Measurements from ENCODE around the gene EXOC1L. TPM values are rescaled to one million over a fixed set of nuclear protein-coding genes. Genes with fewer than 3 reads are reported as not detected.

Gene EXOC1L
- total RNA-seq, 1 experiment from 2014 or later, result not detected

DNA sequence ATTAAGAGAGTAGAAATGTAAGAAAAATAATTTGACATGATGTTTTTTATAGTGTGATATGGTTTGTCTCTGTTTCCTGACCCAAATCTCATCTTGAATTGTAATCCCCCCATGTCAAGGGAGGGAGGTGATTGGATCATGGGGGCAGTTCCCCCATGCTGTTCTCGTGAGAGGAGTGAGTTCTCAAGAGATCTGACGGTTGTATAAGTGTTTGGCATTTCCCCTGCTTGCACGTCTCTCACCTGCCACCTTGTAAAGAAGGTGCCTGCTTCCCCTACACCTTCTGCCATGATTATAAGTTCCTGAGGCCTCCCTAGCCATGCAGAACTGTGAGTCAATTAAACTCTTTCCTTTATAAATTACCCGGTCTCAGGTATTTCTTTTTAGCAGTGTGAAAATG, 34.8 kb upstream of the EXOC1L start:
- H3K4me1 ChIP-seq (ENCODE audit: control insufficient read depth in 1 of 2, insufficient read depth in 2 of 2, low read length in 2 of 2), result no peaks in the 10 kb centered on the region
- H3K9me3 ChIP-seq (ENCODE audit: control insufficient read depth in 1 of 2, insufficient read depth in 1 of 2, low read depth in 1 of 2, low read length in 2 of 2), result no peaks in the 10 kb centered on the region
- no peaks in the 10 kb centered on the region for H3K27me3 ChIP-seq (ENCODE audit: insufficient read depth, low read length)
- no TSS peak for BruUV-seq (replicated peaks)
- no peak overlapping the region for H2AFZ ChIP-seq (ENCODE audit: low read depth, low read length, poor library complexity, severe bottlenecking)
- POLR2A ChIA-PET, result no interaction called here
- intact Hi-C loops (cut with micrococcal nuclease), result no loop called here
- no peak overlapping the region for H3K4me3 ChIP-seq (replicated peaks in 1 of 2; ENCODE audit: low read depth in 1 of 2, low read length in 2 of 2)
- no peak overlapping the region for H3K9ac ChIP-seq (ENCODE audit: low read length)
- H3K9me2 ChIP-seq (ENCODE audit: insufficient read depth), result no peaks in the 10 kb centered on the region
- no peaks in the 10 kb centered on the region for H4K20me1 ChIP-seq (ENCODE audit: insufficient read depth)
- no peak overlapping the region for H3K27ac ChIP-seq (ENCODE audit: low read depth, low read length)
- no peaks in the 10 kb centered on the region for H3K36me3 ChIP-seq (ENCODE audit: control insufficient read depth in 1 of 2, insufficient read depth in 2 of 2, low read length in 2 of 2)
- TF ChIP-seq TCF7L2 (IDR thresholded peaks at IDR 0.05; ENCODE audit: borderline replicate concordance, extremely low read depth, insufficient read depth, insufficient read length), result no peak
- no peak for TF ChIP-seq JUND (IDR thresholded peaks at IDR 0.05)
- no peak for TF ChIP-seq SIN3A (IDR thresholded peaks at IDR 0.05; ENCODE audit: low read depth)
- no peak for TF ChIP-seq CTCF (IDR thresholded peaks at IDR 0.05 in 2 of 3, conservative IDR thresholded peaks at IDR 0.05 in 1 of 3; ENCODE audit: borderline replicate concordance in 1 of 3, insufficient read depth in 1 of 3, low read depth in 2 of 3, low read length in 2 of 3)
- no peak for TF ChIP-seq POLR2AphosphoS5 (IDR thresholded peaks at IDR 0.05; ENCODE audit: low read depth, low read length)
- TF ChIP-seq FOSL1 (IDR thresholded peaks at IDR 0.05; ENCODE audit: low read depth), result no peak
- no peak for TF ChIP-seq POLR2A (IDR thresholded peaks at IDR 0.05; ENCODE audit: borderline replicate concordance, extremely low read depth, insufficient read depth, insufficient read length)
- TF ChIP-seq, protein P1, sequence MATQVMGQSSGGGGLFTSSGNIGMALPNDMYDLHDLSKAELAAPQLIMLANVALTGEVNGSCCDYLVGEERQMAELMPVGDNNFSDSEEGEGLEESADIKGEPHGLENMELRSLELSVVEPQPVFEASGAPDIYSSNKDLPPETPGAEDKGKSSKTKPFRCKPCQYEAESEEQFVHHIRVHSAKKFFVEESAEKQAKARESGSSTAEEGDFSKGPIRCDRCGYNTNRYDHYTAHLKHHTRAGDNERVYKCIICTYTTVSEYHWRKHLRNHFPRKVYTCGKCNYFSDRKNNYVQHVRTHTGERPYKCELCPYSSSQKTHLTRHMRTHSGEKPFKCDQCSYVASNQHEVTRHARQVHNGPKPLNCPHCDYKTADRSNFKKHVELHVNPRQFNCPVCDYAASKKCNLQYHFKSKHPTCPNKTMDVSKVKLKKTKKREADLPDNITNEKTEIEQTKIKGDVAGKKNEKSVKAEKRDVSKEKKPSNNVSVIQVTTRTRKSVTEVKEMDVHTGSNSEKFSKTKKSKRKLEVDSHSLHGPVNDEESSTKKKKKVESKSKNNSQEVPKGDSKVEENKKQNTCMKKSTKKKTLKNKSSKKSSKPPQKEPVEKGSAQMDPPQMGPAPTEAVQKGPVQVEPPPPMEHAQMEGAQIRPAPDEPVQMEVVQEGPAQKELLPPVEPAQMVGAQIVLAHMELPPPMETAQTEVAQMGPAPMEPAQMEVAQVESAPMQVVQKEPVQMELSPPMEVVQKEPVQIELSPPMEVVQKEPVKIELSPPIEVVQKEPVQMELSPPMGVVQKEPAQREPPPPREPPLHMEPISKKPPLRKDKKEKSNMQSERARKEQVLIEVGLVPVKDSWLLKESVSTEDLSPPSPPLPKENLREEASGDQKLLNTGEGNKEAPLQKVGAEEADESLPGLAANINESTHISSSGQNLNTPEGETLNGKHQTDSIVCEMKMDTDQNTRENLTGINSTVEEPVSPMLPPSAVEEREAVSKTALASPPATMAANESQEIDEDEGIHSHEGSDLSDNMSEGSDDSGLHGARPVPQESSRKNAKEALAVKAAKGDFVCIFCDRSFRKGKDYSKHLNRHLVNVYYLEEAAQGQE (IDR thresholded peaks at IDR 0.05; ENCODE audit: low read depth), result no peak
- no peak for TF ChIP-seq SP1 (IDR thresholded peaks at IDR 0.05; ENCODE audit: low read depth)
- no peak for TF ChIP-seq YY1 (IDR thresholded peaks at IDR 0.05; ENCODE audit: extremely low read depth, insufficient replicate concordance, low read depth, low read length)
- no peak for TF ChIP-seq SRF (IDR thresholded peaks at IDR 0.05; ENCODE audit: low read depth)
- TF ChIP-seq ZBTB33 (IDR thresholded peaks at IDR 0.05; ENCODE audit: extremely low read depth, insufficient replicate concordance, low read length), result no peak
- TF ChIP-seq RAD21 (IDR thresholded peaks at IDR 0.05; ENCODE audit: low read depth), result no peak
- TF ChIP-seq EZH2phosphoT487 (IDR thresholded peaks at IDR 0.05; ENCODE audit: borderline replicate concordance), result no peak
- no peak for TF ChIP-seq CEBPB (IDR thresholded peaks at IDR 0.05; ENCODE audit: low read depth)
- CTCF ChIA-PET, result no interaction called here
- no peak for DNase-seq (ENCODE audit: low read depth, low spot score)
- no peaks in the 10 kb centered on the region for H3K79me2 ChIP-seq (ENCODE audit: insufficient read depth, low read length)
- no peak overlapping the region for H3K4me2 ChIP-seq (ENCODE audit: low read length)
- RAD21 ChIA-PET (ENCODE audit: low non-redundant PET in 1 of 2, low total read pairs in 2 of 2, uncharacterized antibody in 2 of 2, unreplicated experiment in 2 of 2), result no interaction called here
- ATAC-seq, result no peak

All from HCT116 (cell line).